ENCODE results near the gene SPON1.

Gene SPON1

GRCh38 chr11:14015711-14016110, 53.2 kb downstream of the SPON1 start:
- H3K27ac ChIP-seq, result no peak overlapping the region

GRCh38 chr11:14018441-14018840, 55.9 kb downstream of the SPON1 start:
- no peak for TF ChIP-seq CTCF (conservative IDR thresholded peaks at IDR 0.05)

More at GRCh38 chr11:14015711-14016110, 53.2 kb downstream of the SPON1 start:
- no peak for TF ChIP-seq CTCF (conservative IDR thresholded peaks at IDR 0.05)

DNA sequence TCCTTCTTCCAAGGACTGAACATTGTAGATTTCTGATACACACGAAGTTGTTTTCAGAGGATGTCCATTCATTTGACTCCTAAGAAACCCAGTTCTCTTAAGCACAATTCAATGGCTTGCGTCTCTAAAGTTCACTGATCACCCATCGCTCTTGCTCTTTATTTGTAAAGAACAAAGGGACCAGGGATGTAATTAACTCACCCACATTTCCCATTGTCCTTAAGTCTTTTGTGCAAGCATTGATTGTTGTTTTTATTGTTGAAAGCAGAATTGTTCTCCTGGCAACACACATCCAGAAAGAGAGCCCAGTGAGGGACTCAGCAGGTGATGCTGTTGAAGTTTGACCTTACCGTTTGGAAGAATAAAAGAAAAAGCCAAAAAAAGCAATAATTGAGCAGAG, 59.2 kb downstream of the SPON1 start:
- H3K27ac ChIP-seq, result no peak overlapping the region
- no peak for TF ChIP-seq CTCF (conservative IDR thresholded peaks at IDR 0.05)

More at GRCh38 chr11:14018441-14018840, 55.9 kb downstream of the SPON1 start:
- no peak overlapping the region for H3K27ac ChIP-seq

GRCh38 chr11:14022251-14022650, 59.7 kb downstream of the SPON1 start:
- no peak overlapping the region for H3K27ac ChIP-seq
- no peak for TF ChIP-seq CTCF (conservative IDR thresholded peaks at IDR 0.05)

DNA sequence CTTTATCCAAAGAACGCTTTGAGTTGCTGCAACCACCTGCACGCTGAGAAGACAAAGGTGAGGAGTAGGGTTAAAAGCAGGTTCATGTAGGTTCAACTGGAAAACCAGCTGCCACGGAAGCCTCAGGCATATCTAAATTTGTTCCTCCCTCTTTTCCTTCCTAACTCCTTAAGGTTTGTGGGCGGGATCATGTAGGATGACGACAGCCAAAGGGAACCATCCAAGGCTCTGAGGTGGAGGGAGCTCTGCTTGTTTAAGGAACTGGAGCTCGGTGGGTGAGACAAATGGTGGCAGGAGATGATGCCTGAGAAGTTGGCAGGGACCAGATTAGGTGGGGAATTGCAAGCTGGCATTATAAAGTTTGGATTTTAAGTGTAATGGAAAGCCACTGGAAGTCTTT, 60.3 kb downstream of the SPON1 start:
- no peak for TF ChIP-seq CTCF (conservative IDR thresholded peaks at IDR 0.05)
- no peak overlapping the region for H3K27ac ChIP-seq

- no peak for TF ChIP-seq CTCF (conservative IDR thresholded peaks at IDR 0.05)
- H3K27ac ChIP-seq, result no peak overlapping the region
These were observed 64.4 kb downstream of the SPON1 start for GRCh38 chr11:14026961-14027360.

- no peak overlapping the region for H3K27ac ChIP-seq
- TF ChIP-seq CTCF (conservative IDR thresholded peaks at IDR 0.05), result no peak
These were observed 65.0 kb downstream of the SPON1 start for GRCh38 chr11:14027525-14027924.

DNA sequence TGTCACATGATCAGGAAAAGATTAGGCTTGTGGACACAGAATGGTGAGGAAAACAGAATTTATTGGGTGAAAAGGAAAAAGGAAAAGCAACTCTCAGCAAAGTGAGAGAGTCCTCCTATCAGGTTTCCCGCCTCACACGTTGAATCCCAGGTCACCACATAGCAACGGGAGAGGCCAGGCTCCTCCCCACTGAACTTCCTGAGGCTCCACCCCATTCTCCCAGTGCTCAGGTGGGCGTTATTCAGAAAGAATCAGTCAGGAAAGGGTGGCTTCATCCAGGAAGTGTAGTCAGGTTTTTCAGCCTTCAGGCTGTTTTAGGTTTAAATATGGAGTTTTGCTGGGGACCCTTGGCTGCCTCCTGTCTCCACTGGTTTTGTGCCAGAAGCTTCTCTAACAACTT, 66.9 kb downstream of the SPON1 start:
- H3K27ac ChIP-seq, result peak overlapping the region; percentile 62
- TF ChIP-seq CTCF (conservative IDR thresholded peaks at IDR 0.05), result no peak

Measured in VCaP (cell line).